ENCODE measurements around the gene PTPRD. TPM values are rescaled to one million over a fixed set of nuclear protein-coding genes. Genes with fewer than 3 reads are reported as not detected.

The PTPRD gene
- total RNA-seq, 2 donors from 2014 or later = 97.4 to 101 TPM

GRCh38 chr9:9215050-9215449 is 1397.8 kb downstream of the PTPRD start:
- no peak overlapping the region for H3K4me3 Mint-ChIP-seq
- Histone ChIP-seq H3K27me3 (ENCODE audit: control insufficient read depth, insufficient read depth, low read length, poor library complexity, severe bottlenecking) (no peaks in the 10 kb centered on the region), H3K9ac (ENCODE audit: extremely low read depth, low read length, poor library complexity, severe bottlenecking) (no peak overlapping the region), H3K36me3 (ENCODE audit: control insufficient read depth, insufficient read depth, low read length) (no peaks in the 10 kb centered on the region), H3K4me1 (ENCODE audit: control insufficient read depth, insufficient read depth, low read length) (no peaks in the 10 kb centered on the region), H3K4me3 (ENCODE audit: low read length) (no peak overlapping the region), H3K9me3 (ENCODE audit: control insufficient read depth, low read length) (no peaks in the 10 kb centered on the region), H3K27ac (ENCODE audit: low read depth, low read length) (no peak overlapping the region)
- H3K27me3 Mint-ChIP-seq (ENCODE audit: insufficient read depth) = no peaks in the 10 kb centered on the region
- H3K36me3 Mint-ChIP-seq (ENCODE audit: low read depth) = no peaks in the 10 kb centered on the region
- no peak for DNase-seq
- no peaks in the 10 kb centered on the region for H3K4me1 Mint-ChIP-seq
- TF ChIP-seq CTCF (conservative IDR thresholded peaks at IDR 0.05) = no peak
- 88 to 92% methylated on average over 1 to 2 of the region's 2 CpGs for WGBS, 2 experiments (ENCODE audit: insufficient coverage in 1 of 2, insufficient read length in 1 of 2)
- H3K27ac Mint-ChIP-seq = no peak overlapping the region
- H3K9me3 Mint-ChIP-seq = no peaks in the 10 kb centered on the region

- no peak for TF ChIP-seq CTCF (conservative IDR thresholded peaks at IDR 0.05)
- no peak overlapping the region for H3K27ac ChIP-seq (ENCODE audit: low read depth, low read length)
- no peaks in the 10 kb centered on the region for H3K9me3 ChIP-seq (ENCODE audit: control insufficient read depth, low read length)
- 80 to 91% methylated on average over 4 to 6 of the region's 6 CpGs for WGBS, 2 experiments (ENCODE audit: insufficient coverage in 1 of 2, insufficient read length in 1 of 2)
- DNase-seq = no peak
- Mint-ChIP-seq H3K36me3 (ENCODE audit: low read depth) (no peaks in the 10 kb centered on the region), H3K4me3 (no peak overlapping the region), H3K27ac (no peak overlapping the region), H3K9me3 (no peaks in the 10 kb centered on the region), H3K27me3 (ENCODE audit: insufficient read depth) (no peaks in the 10 kb centered on the region), H3K4me1 (no peaks in the 10 kb centered on the region)
- H3K27me3 ChIP-seq (ENCODE audit: control insufficient read depth, insufficient read depth, low read length, poor library complexity, severe bottlenecking) = no peaks in the 10 kb centered on the region
- no peak overlapping the region for H3K4me3 ChIP-seq (ENCODE audit: low read length)
- H3K36me3 ChIP-seq (ENCODE audit: control insufficient read depth, insufficient read depth, low read length) = no peaks in the 10 kb centered on the region
- H3K9ac ChIP-seq (ENCODE audit: extremely low read depth, low read length, poor library complexity, severe bottlenecking) = no peak overlapping the region
- no peaks in the 10 kb centered on the region for H3K4me1 ChIP-seq (ENCODE audit: control insufficient read depth, insufficient read depth, low read length)
These were observed 1398.7 kb downstream of the PTPRD start for GRCh38 chr9:9214066-9214465.

- no peak for DNase-seq
- no peaks in the 10 kb centered on the region for H3K4me1 Mint-ChIP-seq
- Histone ChIP-seq H3K9ac (ENCODE audit: extremely low read depth, low read length, poor library complexity, severe bottlenecking) (no peak overlapping the region), H3K9me3 (ENCODE audit: control insufficient read depth, low read length) (no peaks in the 10 kb centered on the region), H3K36me3 (ENCODE audit: control insufficient read depth, insufficient read depth, low read length) (no peaks in the 10 kb centered on the region), H3K4me3 (ENCODE audit: low read length) (no peak overlapping the region), H3K27ac (ENCODE audit: low read depth, low read length) (no peak overlapping the region), H3K27me3 (ENCODE audit: control insufficient read depth, insufficient read depth, low read length, poor library complexity, severe bottlenecking) (no peaks in the 10 kb centered on the region), H3K4me1 (ENCODE audit: control insufficient read depth, insufficient read depth, low read length) (no peaks in the 10 kb centered on the region)
- TF ChIP-seq CTCF (conservative IDR thresholded peaks at IDR 0.05) = no peak
- no peak overlapping the region for H3K27ac Mint-ChIP-seq
- no peaks in the 10 kb centered on the region for H3K27me3 Mint-ChIP-seq (ENCODE audit: insufficient read depth)
- H3K4me3 Mint-ChIP-seq = no peak overlapping the region
- WGBS, 2 experiments (ENCODE audit: insufficient coverage in 1 of 2, insufficient read length in 1 of 2) = 95% methylated on average over 2 to 3 of the region's 3 CpGs
- H3K9me3 Mint-ChIP-seq = no peaks in the 10 kb centered on the region
- H3K36me3 Mint-ChIP-seq (ENCODE audit: low read depth) = no peaks in the 10 kb centered on the region
These were observed 1399.8 kb downstream of the PTPRD start for GRCh38 chr9:9212963-9213362.

All from endodermal cell (in vitro differentiated cells).